Trophoblast cell (in vitro differentiated cells and primary cell): Measurements from ENCODE around the gene ANXA4.

Source experiments
- DNase-seq, 2 donors: peaks; one replicate each; pipeline ENCODE4 v3.0.0-alpha.2; 2016
- H2AFZ ChIP-seq: 2 replicates; pipeline ENCODE4 v1.6.1; 2013; ENCODE audit warnings: low read length, moderate library complexity, mild to moderate bottlenecking; ENCODE audit not compliant: insufficient read depth, poor library complexity
- H2AK5ac ChIP-seq: 2 replicates; pipeline ENCODE4 v1.6.1; 2013; ENCODE audit warnings: mild to moderate bottlenecking, low read length
- H2BK120ac ChIP-seq: 2 replicates; pipeline ENCODE4 v1.6.1; 2013; ENCODE audit warnings: low read length, mild to moderate bottlenecking, moderate library complexity; ENCODE audit not compliant: insufficient read depth, poor library complexity
- H2BK12ac ChIP-seq: 2 replicates; pipeline ENCODE4 v1.6.1; 2013; ENCODE audit warnings: mild to moderate bottlenecking, low read length, moderate library complexity
- H2BK5ac ChIP-seq: 2 replicates; pipeline ENCODE4 v1.6.1; 2013; ENCODE audit warnings: low read length, low read depth, moderate library complexity, mild to moderate bottlenecking; ENCODE audit not compliant: poor library complexity
- H3K14ac ChIP-seq: 2 replicates; pipeline ENCODE4 v1.6.1; 2013; ENCODE audit warnings: mild to moderate bottlenecking, low read length
- H3K18ac ChIP-seq: 2 replicates; pipeline ENCODE4 v1.6.1; 2013; ENCODE audit warnings: mild to moderate bottlenecking, low read length
- H3K23ac ChIP-seq: 2 replicates; pipeline ENCODE4 v1.6.1; 2013; ENCODE audit warnings: low read length
- H3K27ac ChIP-seq: 2 replicates; pipeline ENCODE4 v1.5.1; 2013; ENCODE audit warnings: low read depth, mild to moderate bottlenecking, inconsistent platforms, low read length, moderate library complexity
- H3K27me3 ChIP-seq: 2 replicates; pipeline ENCODE4 v1.6.1; 2013; ENCODE audit warnings: inconsistent platforms, mild to moderate bottlenecking, low read length, moderate library complexity; ENCODE audit not compliant: insufficient read depth
- H3K36me3 ChIP-seq, 2 experiments: 1 replicate in 1 of 2; 2 replicates in 1 of 2; pipeline ENCODE4 v1.6.1; 2013; ENCODE audit warnings: low read length in 2 of 2, mild to moderate bottlenecking in 2 of 2, moderate library complexity in 1 of 2; ENCODE audit not compliant: insufficient read depth in 2 of 2, control insufficient read depth in 1 of 2
- H3K4ac ChIP-seq: 2 replicates; pipeline ENCODE4 v1.6.1; 2013; ENCODE audit warnings: low read depth, mild to moderate bottlenecking, low read length, moderate library complexity
- H3K4me1 ChIP-seq, 2 experiments: 1 replicate in 1 of 2; 2 replicates in 1 of 2; pipeline ENCODE4 v1.6.1; 2013; ENCODE audit warnings: low read length in 2 of 2, mild to moderate bottlenecking in 2 of 2, moderate library complexity in 1 of 2; ENCODE audit not compliant: insufficient read depth in 2 of 2, control insufficient read depth in 1 of 2
- H3K4me2 ChIP-seq: 2 replicates; pipeline ENCODE4 v1.6.1; 2013; ENCODE audit warnings: inconsistent platforms, mild to moderate bottlenecking, low read length, moderate library complexity
- H3K4me3 ChIP-seq: 2 replicates; pipeline ENCODE4 v1.5.1; 2013; ENCODE audit warnings: mild to moderate bottlenecking, low read depth, low read length, inconsistent platforms
- H3K79me1 ChIP-seq: one replicate; pipeline ENCODE4 v1.6.1; 2013; ENCODE audit warnings: low read length
- H3K79me2 ChIP-seq: 2 replicates; pipeline ENCODE4 v1.6.1; 2013; ENCODE audit warnings: low read length, mild to moderate bottlenecking; ENCODE audit not compliant: control insufficient read depth, insufficient read depth, poor library complexity
- H3K9ac ChIP-seq: 2 replicates; pipeline ENCODE4 v1.6.1; 2013; ENCODE audit warnings: mild to moderate bottlenecking, low read length
- H3K9me3 ChIP-seq: 2 replicates; pipeline ENCODE4 v1.6.1; 2013; ENCODE audit warnings: low read depth, mild to moderate bottlenecking, control low read depth, inconsistent platforms, low read length; ENCODE audit not compliant: insufficient read depth
- H4K12ac ChIP-seq: 2 replicates; pipeline ENCODE4 v1.6.1; 2013; ENCODE audit warnings: low read depth, mild to moderate bottlenecking, low read length, moderate library complexity
- H4K8ac ChIP-seq: 2 replicates; pipeline ENCODE4 v1.6.1; 2013; ENCODE audit warnings: low read depth, mild to moderate bottlenecking, low read length, moderate library complexity
- H4K91ac ChIP-seq: one replicate; pipeline ENCODE4 v1.6.1; 2013; ENCODE audit warnings: low read depth, mild to moderate bottlenecking, low read length, moderate library complexity
- WGBS: extraction: QIAGEN DNeasy Blood & Tissue Kit; methylation state at CpG from one replicate; pipeline ENCODE4 v1.1.7; 2013; ENCODE audit warnings: missing lambda C conversion rate; ENCODE audit not compliant: insufficient read length, insufficient coverage; ENCODE audit errors: extremely low coverage; 5-methylcytosine and 5-hydroxymethylcytosine counted together

Gene ANXA4

DNA sequence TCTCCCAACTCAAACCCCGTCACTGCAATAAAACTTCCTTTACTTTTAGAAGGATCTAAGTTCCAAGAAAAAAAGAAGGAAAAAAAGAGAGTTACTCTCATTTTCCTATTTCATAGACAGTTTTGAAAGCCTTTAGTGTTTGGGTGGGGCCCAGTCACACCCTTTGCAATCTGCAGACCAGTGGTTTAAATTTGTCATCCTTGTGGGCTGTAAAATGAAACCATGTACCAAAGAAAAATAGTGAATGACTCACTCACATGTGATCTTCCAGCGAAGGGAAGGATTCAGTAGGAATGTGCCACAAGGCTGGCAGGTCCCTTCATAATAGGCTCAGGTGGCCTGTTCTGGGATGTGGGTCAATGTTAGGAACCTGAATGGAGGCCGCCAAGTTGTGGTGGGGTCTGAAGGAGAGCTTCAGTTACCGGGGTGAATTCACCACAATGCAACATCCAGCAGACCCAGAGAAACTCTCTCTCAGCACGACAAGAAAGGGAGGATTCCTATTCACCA, 28.3 kb downstream of the ANXA4 start:
- Histone ChIP-seq H3K9me3 (no peaks in the 10 kb centered on the region), H4K12ac (no peak overlapping the region), H3K14ac (no peak overlapping the region), H3K4me2 (no peak overlapping the region), H3K27me3 (no peaks in the 10 kb centered on the region), H2BK120ac (no peak overlapping the region), H3K36me3 (no peaks in the 10 kb centered on the region), H2AK5ac (no peak overlapping the region), H2BK12ac (peak overlapping the region; percentile 82), H3K27ac (no peak overlapping the region), H3K18ac (no peak overlapping the region), H3K9ac (no peak overlapping the region), H3K4me3 (no peak overlapping the region), H2AFZ (no peak overlapping the region), H2BK5ac (no peak overlapping the region), H4K91ac (no peak overlapping the region), H3K79me2 (no peaks in the 10 kb centered on the region), H3K79me1 (peaks cover 6% of the 10 kb centered on the region), H3K23ac (no peak overlapping the region), H4K8ac (no peak overlapping the region), H3K4ac (no peak overlapping the region), H3K4me1 (peaks cover 10 to 15% of the 10 kb centered on the region in 2 experiments)
- WGBS, result no CpG with 5 or more reads among the region's 5 CpGs
- peak; percentile 44 to 86 for DNase-seq

DNA sequence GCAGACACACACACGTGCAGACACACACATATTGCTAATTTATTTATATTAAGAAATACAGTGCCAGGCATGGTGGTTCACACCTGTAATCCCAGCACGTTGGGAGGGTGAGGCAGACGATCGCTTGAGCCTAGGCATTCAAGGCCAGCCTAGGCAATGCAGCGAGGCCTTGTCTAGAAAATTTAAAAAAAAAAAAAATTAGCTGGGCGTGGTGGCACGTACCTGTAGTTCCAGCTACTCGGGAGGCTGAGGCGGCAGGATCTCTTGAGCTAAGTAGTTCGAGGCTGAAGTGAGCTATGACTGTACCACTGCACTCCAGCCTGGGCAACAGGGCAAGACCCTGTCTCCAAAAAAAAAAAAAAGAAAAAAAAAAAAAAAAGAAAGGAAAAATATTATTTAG, 28.8 kb downstream of the ANXA4 start:
- H2AFZ ChIP-seq, result no peak overlapping the region
- H3K4me3 ChIP-seq, result no peak overlapping the region
- H4K12ac ChIP-seq, result no peak overlapping the region
- no peak overlapping the region for H4K8ac ChIP-seq
- no peak overlapping the region for H3K14ac ChIP-seq
- H2BK5ac ChIP-seq, result no peak overlapping the region
- H2BK12ac ChIP-seq, result peak overlapping the region; percentile 82
- no peaks in the 10 kb centered on the region for H3K79me2 ChIP-seq
- H3K9me3 ChIP-seq, result no peaks in the 10 kb centered on the region
- no peak overlapping the region for H3K27ac ChIP-seq
- peaks cover 8 to 13% of the 10 kb centered on the region in 2 experiments for H3K4me1 ChIP-seq
- H3K9ac ChIP-seq, result no peak overlapping the region
- H4K91ac ChIP-seq, result no peak overlapping the region
- H3K79me1 ChIP-seq, result peaks cover 6% of the 10 kb centered on the region
- WGBS, result no CpG with 5 or more reads among the region's 10 CpGs
- peak in 1 of 2 donors; percentile 52 for DNase-seq
- H2AK5ac ChIP-seq, result no peak overlapping the region
- no peak overlapping the region for H2BK120ac ChIP-seq
- no peak overlapping the region for H3K18ac ChIP-seq
- H3K27me3 ChIP-seq, result no peaks in the 10 kb centered on the region
- no peak overlapping the region for H3K4me2 ChIP-seq
- no peak overlapping the region for H3K4ac ChIP-seq
- no peaks in the 10 kb centered on the region for H3K36me3 ChIP-seq
- H3K23ac ChIP-seq, result no peak overlapping the region

DNA sequence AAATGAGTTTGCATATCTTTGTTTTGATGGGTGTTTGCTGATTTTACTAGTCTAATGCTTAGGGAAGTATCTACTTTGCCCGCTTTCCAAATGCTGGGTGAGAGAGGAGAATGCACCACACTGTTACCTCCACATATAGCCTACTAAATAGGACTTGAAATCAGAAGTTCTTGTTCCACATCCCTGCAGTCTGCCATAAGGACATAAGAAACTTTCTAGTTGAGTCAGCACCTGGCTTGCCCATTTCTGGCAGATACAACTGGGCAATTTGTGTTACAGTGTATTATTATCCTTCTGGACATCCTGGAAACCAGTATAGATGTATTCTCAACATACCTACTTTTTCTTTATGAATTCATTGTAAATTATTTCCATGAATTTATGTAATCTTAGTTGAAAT, 29.5 kb downstream of the ANXA4 start:
- WGBS, result no CpG with 5 or more reads among the region's 1 CpG
- H3K36me3 ChIP-seq, result no peaks in the 10 kb centered on the region
- H3K4ac ChIP-seq, result no peak overlapping the region

DNA sequence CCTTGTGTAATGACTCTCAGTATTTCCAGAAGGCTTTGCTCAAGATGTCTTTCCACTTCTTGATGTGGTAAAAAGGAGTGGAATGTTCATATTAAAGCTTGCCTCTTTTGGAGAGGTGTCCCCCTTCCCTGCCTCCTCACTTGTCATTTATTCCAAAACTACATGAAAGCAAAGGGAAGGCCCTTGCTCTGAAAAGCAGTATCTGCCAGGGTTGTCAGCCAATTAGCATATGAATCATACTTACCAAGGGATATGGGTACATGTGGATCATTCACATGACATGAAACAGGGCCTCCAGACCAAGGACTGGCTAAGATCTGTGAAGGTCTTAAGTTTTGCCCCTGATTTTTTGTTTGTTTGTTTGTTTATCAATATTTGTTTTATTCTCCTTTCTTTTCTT, 31.3 kb downstream of the ANXA4 start:
- no peak overlapping the region for H3K18ac ChIP-seq
- no peaks in the 10 kb centered on the region for H3K79me1 ChIP-seq
- no peak overlapping the region for H2AK5ac ChIP-seq
- no peak overlapping the region for H3K9ac ChIP-seq
- peaks cover 4 to 12% of the 10 kb centered on the region in 2 experiments for H3K4me1 ChIP-seq
- H3K27ac ChIP-seq, result no peak overlapping the region
- H3K14ac ChIP-seq, result no peak overlapping the region
- no peak overlapping the region for H4K8ac ChIP-seq
- H4K91ac ChIP-seq, result no peak overlapping the region
- no peaks in the 10 kb centered on the region for H3K79me2 ChIP-seq
- no peak overlapping the region for H3K4ac ChIP-seq
- H3K4me2 ChIP-seq, result no peak overlapping the region
- no peak overlapping the region for H3K23ac ChIP-seq
- H3K36me3 ChIP-seq, result no peaks in the 10 kb centered on the region
- no peak overlapping the region for H4K12ac ChIP-seq
- no peaks in the 10 kb centered on the region for H3K27me3 ChIP-seq
- H2BK120ac ChIP-seq, result no peak overlapping the region
- H3K4me3 ChIP-seq, result no peak overlapping the region
- H2AFZ ChIP-seq, result no peak overlapping the region
- peak; percentile 35 to 60 for DNase-seq
- H3K9me3 ChIP-seq, result no peaks in the 10 kb centered on the region
- H2BK5ac ChIP-seq, result no peak overlapping the region
- no peak overlapping the region for H2BK12ac ChIP-seq

More for the DNA sequence above, 29.5 kb downstream of the ANXA4 start:
- DNase-seq, result no peak
- Histone ChIP-seq H3K79me1 (peaks cover 5% of the 10 kb centered on the region), H4K8ac (no peak overlapping the region), H2BK12ac (no peak overlapping the region), H3K9me3 (no peaks in the 10 kb centered on the region), H3K4me3 (no peak overlapping the region), H2AK5ac (no peak overlapping the region), H3K18ac (no peak overlapping the region), H3K27ac (no peak overlapping the region), H3K79me2 (no peaks in the 10 kb centered on the region), H2BK120ac (no peak overlapping the region), H2BK5ac (no peak overlapping the region), H3K23ac (no peak overlapping the region), H3K9ac (no peak overlapping the region), H2AFZ (no peak overlapping the region), H3K4me1 (peaks cover 6 to 10% of the 10 kb centered on the region in 2 experiments), H3K4me2 (no peak overlapping the region), H4K91ac (no peak overlapping the region), H4K12ac (no peak overlapping the region), H3K27me3 (no peaks in the 10 kb centered on the region), H3K14ac (no peak overlapping the region)
